ENCODE measurements around the gene AFDN. TPM values are rescaled to one million over a fixed set of nuclear protein-coding genes. Genes with fewer than 3 reads are reported as not detected.

The AFDN gene
- total RNA-seq, 4 donors from 2014 or later = 148 to 371 (median 204) TPM

- H3K4me1 ChIP-seq = no peaks in the 10 kb centered on the region
- H3K27ac ChIP-seq = no peak overlapping the region
- in situ Hi-C loops (cut with MboI; ENCODE audit: low pct_ligation_motif_present in 1 of 4, low pct_unique_long_range_greater_than_20kb in 1 of 4, low sequenced_read_pairs in 3 of 4) = no loop called here
- TF ChIP-seq POLR2A (IDR thresholded peaks at IDR 0.05) (no peak), EP300 (IDR thresholded peaks at IDR 0.05; ENCODE audit: low read depth) (no peak), POLR2AphosphoS5 (IDR thresholded peaks at IDR 0.05) (no peak), CTCF (IDR thresholded peaks at IDR 0.05) (no peak)
- no peaks in the 10 kb centered on the region for H3K36me3 ChIP-seq
- intact Hi-C loops (cut with DNase I; ENCODE audit: low total_unique reads) = no loop called here
- WGBS, 2 donors (ENCODE audit: low coverage in 1 of 2) = 98% methylated on average over 22 of the region's 22 CpGs; no CpG with 5 or more reads in 1 of the 2 donors
- no peaks in the 10 kb centered on the region for H3K9me3 ChIP-seq
- no peaks in the 10 kb centered on the region for H3K27me3 ChIP-seq
- H3K4me3 ChIP-seq = no peak overlapping the region
- no peak for DNase-seq
Measured at GRCh38 chr6:167995731-167996151, 169.0 kb downstream of the AFDN start.

- H3K27me3 ChIP-seq = no peaks in the 10 kb centered on the region
- no peak for TF ChIP-seq POLR2AphosphoS5 (IDR thresholded peaks at IDR 0.05)
- no peak for TF ChIP-seq EP300 (IDR thresholded peaks at IDR 0.05; ENCODE audit: low read depth)
- no peak for TF ChIP-seq CTCF (IDR thresholded peaks at IDR 0.05)
- TF ChIP-seq POLR2A (IDR thresholded peaks at IDR 0.05) = no peak
- in situ Hi-C loops (cut with MboI; ENCODE audit: low pct_ligation_motif_present in 1 of 4, low pct_unique_long_range_greater_than_20kb in 1 of 4, low sequenced_read_pairs in 3 of 4) = no loop called here
- intact Hi-C loops (cut with DNase I; ENCODE audit: low total_unique reads) = no loop called here
- no peak overlapping the region for H3K27ac ChIP-seq
- no peaks in the 10 kb centered on the region for H3K9me3 ChIP-seq
- DNase-seq = no peak
- H3K4me1 ChIP-seq = no peaks in the 10 kb centered on the region
- H3K4me3 ChIP-seq = no peak overlapping the region
- WGBS, 2 donors (ENCODE audit: low coverage in 1 of 2) = 88% methylated on average over 41 of the region's 43 CpGs; no CpG with 5 or more reads in 1 of the 2 donors
- no peaks in the 10 kb centered on the region for H3K36me3 ChIP-seq
Measured at GRCh38 chr6:167996424-167997199, 169.9 kb downstream of the AFDN start.

GRCh38 chr6:167997642-167998041 lies 170.9 kb downstream of the AFDN start, which contains the start of gene KIF25:
KIF25 (plus strand) TSS chr6:167997671; CDS start chr6:168029586, 31,915 bp downstream.
- TF ChIP-seq EP300 (IDR thresholded peaks at IDR 0.05; ENCODE audit: low read depth) (no peak), CTCF (IDR thresholded peaks at IDR 0.05) (no peak), POLR2A (IDR thresholded peaks at IDR 0.05) (no peak), POLR2AphosphoS5 (IDR thresholded peaks at IDR 0.05) (no peak)

GRCh38 chr6:167998215-167998614 lies 171.5 kb downstream of the AFDN start:
- 38 to 76% methylated on average over 3 to 5 of the region's 5 CpGs for WGBS, 2 donors (ENCODE audit: low coverage in 1 of 2)
- Histone ChIP-seq H3K27me3 (no peaks in the 10 kb centered on the region), H3K9me3 (no peaks in the 10 kb centered on the region), H3K4me3 (no peak overlapping the region), H3K36me3 (no peaks in the 10 kb centered on the region), H3K27ac (no peak overlapping the region), H3K4me1 (no peaks in the 10 kb centered on the region)
- no peak for DNase-seq
- in situ Hi-C loops (cut with MboI; ENCODE audit: low pct_ligation_motif_present in 1 of 4, low pct_unique_long_range_greater_than_20kb in 1 of 4, low sequenced_read_pairs in 3 of 4) (no loop called here), intact Hi-C loops (cut with DNase I; ENCODE audit: low total_unique reads) (no loop called here)
- TF ChIP-seq EP300 (IDR thresholded peaks at IDR 0.05; ENCODE audit: low read depth) = no peak
- no peak for TF ChIP-seq POLR2AphosphoS5 (IDR thresholded peaks at IDR 0.05)
- TF ChIP-seq POLR2A (IDR thresholded peaks at IDR 0.05) = no peak
- TF ChIP-seq CTCF (IDR thresholded peaks at IDR 0.05) = no peak

More at GRCh38 chr6:167997642-167998041, 170.9 kb downstream of the AFDN start, which contains the start of gene KIF25:
- DNase-seq = no peak
- Histone ChIP-seq H3K27me3 (no peaks in the 10 kb centered on the region), H3K4me3 (no peak within 1 kb of the TSS), H3K9me3 (no peaks in the 10 kb centered on the region), H3K4me1 (no peaks in the 10 kb centered on the region), H3K27ac (no peak within 1 kb of the TSS), H3K36me3 (no peaks in the 10 kb centered on the region)
- WGBS, 2 donors (ENCODE audit: low coverage in 1 of 2) = 75 to 81% methylated on average over 5 to 9 of the region's 9 CpGs
- intact Hi-C loops (cut with DNase I; ENCODE audit: low total_unique reads) (no loop called here), in situ Hi-C loops (cut with MboI; ENCODE audit: low pct_ligation_motif_present in 1 of 4, low pct_unique_long_range_greater_than_20kb in 1 of 4, low sequenced_read_pairs in 3 of 4) (no loop called here)
